Osteocyte (in vitro differentiated cells): ENCODE results near the gene ZNF410. TPM values are rescaled to one million over a fixed set of nuclear protein-coding genes. Genes with fewer than 3 reads are reported as not detected.

Source experiments
- DNase-seq: peaks from one replicate; pipeline ENCODE4 v3.0.0; 2021; ENCODE audit warnings: mixed read lengths; ENCODE audit not compliant: unreplicated experiment; ENCODE audit errors: extremely low spot score
- H3K27ac Mint-ChIP-seq: one replicate; pipeline ENCODE4 v1.8.0; 2021; ENCODE audit warnings: mild to moderate bottlenecking, mixed read lengths; ENCODE audit not compliant: unreplicated experiment
- H3K27me3 Mint-ChIP-seq: one replicate; pipeline ENCODE4 v1.8.0; 2021; ENCODE audit warnings: mixed read lengths; ENCODE audit not compliant: unreplicated experiment
- H3K36me3 Mint-ChIP-seq: one replicate; pipeline ENCODE4 v1.8.0; 2021; ENCODE audit warnings: mixed read lengths; ENCODE audit not compliant: unreplicated experiment
- H3K4me1 Mint-ChIP-seq: one replicate; pipeline ENCODE4 v1.8.0; 2021; ENCODE audit warnings: mixed read lengths; ENCODE audit not compliant: unreplicated experiment
- H3K4me3 Mint-ChIP-seq: one replicate; pipeline ENCODE4 v1.8.0; 2021; ENCODE audit warnings: mild to moderate bottlenecking, moderate library complexity, mixed read lengths; ENCODE audit not compliant: unreplicated experiment
- H3K9me3 Mint-ChIP-seq: one replicate; pipeline ENCODE4 v1.8.0; 2021; ENCODE audit warnings: mixed read lengths; ENCODE audit not compliant: unreplicated experiment
- CTCF ChIP-seq: fragments of 200-600 bp; sonication (generic); IDR thresholded peaks from 2 replicates; pipeline ENCODE4 v1.5.0; 2021; ENCODE audit warnings: antibody characterized with exemption, mild to moderate bottlenecking, moderate library complexity
- total RNA-seq: library from RNA; stranded (reverse); gene quantifications from 2 replicates; pipeline ENCODE4 v1.2.1, GENCODE V29; 2021

The ZNF410 gene
- total RNA-seq, 1 donor from 2014 or later = 42.2 TPM

GRCh38 chr14:73953731-73954130, 67.1 kb downstream of the ZNF410 start:
- H3K9me3 Mint-ChIP-seq = no peaks in the 10 kb centered on the region
- H3K27ac Mint-ChIP-seq = no peak overlapping the region
- H3K36me3 Mint-ChIP-seq = peaks cover 23% of the 10 kb centered on the region
- TF ChIP-seq CTCF = no peak
- H3K27me3 Mint-ChIP-seq = no peaks in the 10 kb centered on the region
- H3K4me1 Mint-ChIP-seq = peaks cover 18% of the 10 kb centered on the region
- DNase-seq = no peak
- no peak overlapping the region for H3K4me3 Mint-ChIP-seq

GRCh38 chr14:73955674-73956073, 69.0 kb downstream of the ZNF410 start:
- DNase-seq = no peak
- Mint-ChIP-seq H3K36me3 (peaks cover 34% of the 10 kb centered on the region), H3K4me1 (peaks cover 10% of the 10 kb centered on the region), H3K4me3 (no peak overlapping the region), H3K27me3 (no peaks in the 10 kb centered on the region), H3K9me3 (no peaks in the 10 kb centered on the region), H3K27ac (no peak overlapping the region)
- TF ChIP-seq CTCF = no peak

GRCh38 chr14:73958591-73958990, 71.9 kb downstream of the ZNF410 start:
- H3K36me3 Mint-ChIP-seq = peaks cover 46% of the 10 kb centered on the region

GRCh38 chr14:73961192-73961591, 74.5 kb downstream of the ZNF410 start:
- no peaks in the 10 kb centered on the region for H3K27me3 Mint-ChIP-seq
- TF ChIP-seq CTCF = no peak
- no peak overlapping the region for H3K4me3 Mint-ChIP-seq
- H3K4me1 Mint-ChIP-seq = no peaks in the 10 kb centered on the region
- no peak overlapping the region for H3K27ac Mint-ChIP-seq
- peaks cover 46% of the 10 kb centered on the region for H3K36me3 Mint-ChIP-seq
- H3K9me3 Mint-ChIP-seq = no peaks in the 10 kb centered on the region
- no peak for DNase-seq

More at GRCh38 chr14:73958591-73958990, 71.9 kb downstream of the ZNF410 start:
- Mint-ChIP-seq H3K4me1 (no peaks in the 10 kb centered on the region), H3K27me3 (no peaks in the 10 kb centered on the region), H3K27ac (no peak overlapping the region), H3K9me3 (no peaks in the 10 kb centered on the region), H3K4me3 (no peak overlapping the region)
- no peak for TF ChIP-seq CTCF
- DNase-seq = no peak

- Mint-ChIP-seq H3K4me1 (no peaks in the 10 kb centered on the region), H3K36me3 (peaks cover 50% of the 10 kb centered on the region), H3K9me3 (no peaks in the 10 kb centered on the region), H3K4me3 (no peak overlapping the region), H3K27ac (no peak overlapping the region), H3K27me3 (no peaks in the 10 kb centered on the region)
- DNase-seq = no peak
- TF ChIP-seq CTCF = no peak
Observed at GRCh38 chr14:73965216-73965615, 78.6 kb downstream of the ZNF410 start.
